HG03558 (cell line): Measurements from ENCODE around the gene FOXO1.

Source experiments
- ATAC-seq: cut with Tn5 transposase; IDR thresholded peaks from one replicate; pipeline ENCODE4 v1.9.1; 2021; ENCODE audit warnings: moderate number of reproducible peaks; ENCODE audit not compliant: unreplicated experiment; ENCODE audit errors: extremely low read depth

Gene FOXO1

DNA sequence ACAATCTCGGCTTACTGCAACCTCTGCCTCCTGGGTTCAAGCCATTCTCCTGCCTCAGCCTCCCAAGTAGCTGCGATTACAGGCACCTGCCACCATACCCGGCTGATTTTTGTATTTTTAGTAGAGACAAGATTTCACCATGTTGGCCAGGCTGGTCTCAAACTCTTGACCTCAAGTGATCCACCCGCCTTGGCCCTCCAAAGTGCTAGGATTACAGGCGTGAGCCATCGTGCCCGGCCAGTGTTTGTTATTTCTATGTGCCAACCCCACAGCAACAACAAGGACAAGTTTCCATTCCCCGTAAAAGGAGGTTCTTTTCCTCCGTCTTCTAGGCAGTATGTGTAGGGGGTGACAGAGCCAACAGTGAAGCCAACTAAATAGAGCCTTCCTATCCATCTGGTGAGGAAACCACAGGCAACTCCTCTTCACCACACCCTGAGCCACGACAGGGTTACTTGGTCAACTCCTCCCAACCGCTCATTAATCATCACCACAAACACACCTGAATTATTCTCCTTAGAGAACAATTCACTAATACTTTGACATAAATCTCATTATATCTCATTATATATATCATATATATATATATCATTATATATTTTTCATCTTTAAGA lies 25.5 kb downstream of the FOXO1 start:
- no peak for ATAC-seq

GRCh38 chr13:40640202-40640601 lies 26.2 kb downstream of the FOXO1 start:
- no peak for ATAC-seq

DNA sequence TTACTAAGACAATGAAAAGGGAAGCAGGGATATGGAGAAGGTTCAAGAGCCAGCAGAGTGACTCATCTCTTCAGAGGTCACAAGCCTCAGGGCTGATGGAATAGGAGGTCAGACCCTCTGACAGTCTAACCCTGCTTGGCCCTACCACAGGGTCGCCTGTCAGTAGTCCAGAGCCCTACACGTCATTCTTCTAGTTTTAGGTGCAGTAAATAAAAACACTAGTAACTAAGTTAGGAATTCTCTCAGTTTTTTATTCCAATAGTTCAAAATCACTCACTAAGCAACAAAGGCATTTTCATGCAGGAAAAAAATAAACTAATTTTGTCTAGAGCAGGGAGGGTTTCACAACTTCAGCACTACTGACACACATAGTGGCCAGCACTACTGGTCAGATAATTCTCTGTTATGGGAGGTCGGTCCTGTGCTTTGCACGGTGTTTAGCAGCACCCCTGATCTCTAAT lies 27.2 kb downstream of the FOXO1 start:
- ATAC-seq, result no peak

DNA sequence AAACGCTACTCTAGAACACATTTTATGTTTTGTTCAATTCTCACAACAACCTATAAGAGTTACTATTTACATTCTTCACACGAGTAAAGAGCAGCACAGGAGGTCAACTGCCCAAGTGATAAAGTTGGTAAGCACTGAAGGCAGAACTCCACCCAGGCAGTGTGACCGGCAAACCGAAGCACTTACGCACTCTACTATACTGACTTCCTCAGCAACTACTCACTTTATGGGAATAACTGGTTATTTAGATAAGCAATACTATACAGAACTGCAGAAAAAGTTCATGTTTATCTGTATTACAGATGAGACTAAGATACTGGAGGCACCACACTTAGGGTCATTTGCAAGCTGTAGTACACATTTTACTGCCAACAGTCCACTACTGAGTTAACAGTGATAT lies 28.8 kb downstream of the FOXO1 start:
- no peak for ATAC-seq

DNA sequence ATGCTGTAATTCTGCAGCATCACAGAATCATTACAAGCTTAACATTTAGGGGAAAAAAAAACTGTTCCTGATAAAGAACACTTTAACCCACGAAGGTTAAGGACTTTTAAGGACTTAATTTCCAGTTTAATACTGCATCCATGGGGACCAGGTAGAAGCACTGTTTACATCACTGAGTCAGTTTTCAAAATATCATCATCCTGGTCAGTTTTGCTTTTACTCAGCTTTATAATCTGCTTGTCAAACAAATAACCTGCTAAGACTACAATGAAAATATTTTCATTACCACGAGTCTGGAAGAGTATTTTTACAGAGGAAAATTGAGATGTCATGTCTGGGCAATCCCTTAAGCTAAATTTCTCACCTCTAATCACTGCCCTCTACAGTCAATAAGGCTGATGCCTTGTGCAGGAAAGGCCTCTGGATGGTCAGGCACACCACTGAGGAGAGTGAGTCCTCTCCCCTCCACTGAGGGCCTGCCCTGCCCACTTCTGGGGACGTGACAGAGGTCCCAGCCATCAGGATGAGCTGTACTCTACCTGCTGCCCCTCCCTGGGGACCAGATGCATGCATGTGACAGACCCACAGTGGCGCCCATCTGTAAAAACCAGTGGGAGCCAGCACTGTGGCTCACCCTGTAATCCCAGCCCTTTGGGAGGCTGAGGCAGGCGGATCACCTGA lies 31.0 kb downstream of the FOXO1 start:
- ATAC-seq, result no peak

GRCh38 chr13:40632915-40633314 lies 33.5 kb downstream of the FOXO1 start:
- ATAC-seq, result no peak

DNA sequence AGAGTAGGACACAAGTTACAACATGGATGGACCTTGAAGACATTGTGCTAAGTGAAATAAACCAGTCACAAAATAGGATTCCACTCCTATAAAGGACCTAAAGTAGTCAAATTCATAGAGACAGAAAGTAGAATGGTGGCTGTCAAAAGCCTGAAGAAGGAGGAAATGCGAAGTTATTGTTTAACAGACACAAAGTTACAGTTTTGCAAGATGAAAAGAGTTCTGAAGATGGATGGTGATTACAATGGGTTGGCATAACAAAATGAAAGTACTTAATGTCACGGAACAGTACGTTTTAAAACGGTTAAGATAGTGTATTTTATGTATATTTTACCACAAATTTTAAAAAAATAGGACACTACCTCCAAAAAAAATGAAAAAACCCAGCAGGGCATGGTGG lies 34.8 kb downstream of the FOXO1 start:
- ATAC-seq, result peak; percentile 32

- peak; percentile 54 for ATAC-seq
Measured at GRCh38 chr13:40629678-40630384, 36.6 kb downstream of the FOXO1 start.

GRCh38 chr13:40626977-40627376 lies 39.5 kb downstream of the FOXO1 start:
- no peak for ATAC-seq

- ATAC-seq, result no peak
Measured at GRCh38 chr13:40626561-40626960, 39.9 kb downstream of the FOXO1 start.

DNA sequence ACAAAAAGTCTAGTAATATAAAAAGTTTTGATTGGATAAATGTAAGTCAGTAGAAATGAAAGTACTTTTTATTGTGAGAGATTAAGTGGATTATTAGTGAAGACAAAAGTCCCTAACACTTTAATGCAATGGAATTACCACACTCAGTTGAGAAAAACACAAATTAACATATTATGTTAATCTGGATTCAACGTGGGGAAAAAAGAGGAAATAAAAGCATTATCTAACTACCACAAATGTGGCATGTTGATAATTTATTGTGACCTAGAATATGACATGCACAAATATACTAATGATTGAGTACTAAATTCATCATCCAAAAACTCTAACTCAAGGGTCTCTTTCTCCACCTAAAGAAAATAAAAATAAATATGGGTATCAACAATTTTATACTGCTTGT lies 41.5 kb downstream of the FOXO1 start:
- ATAC-seq, result no peak

GRCh38 chr13:40624383-40624782 lies 42.1 kb downstream of the FOXO1 start:
- ATAC-seq, result no peak

DNA sequence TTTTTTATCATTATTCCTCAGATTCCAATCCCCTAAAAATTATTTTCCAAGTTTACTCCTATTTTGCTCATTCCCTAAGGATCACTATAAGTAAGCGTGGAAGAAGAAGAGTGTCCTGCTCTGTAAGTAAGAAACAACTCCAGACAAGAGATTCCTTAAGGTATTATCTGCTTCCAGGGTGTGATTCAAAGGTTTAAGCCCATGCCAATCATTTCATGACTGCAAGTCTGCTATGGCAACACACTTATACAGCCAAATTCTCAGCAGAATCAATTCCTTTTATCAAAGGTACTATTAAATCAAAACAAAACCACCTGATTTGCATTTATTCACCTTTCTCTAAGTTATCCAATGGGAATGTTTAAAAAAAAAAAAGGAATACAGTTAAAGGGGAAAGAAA lies 43.7 kb downstream of the FOXO1 start:
- no peak for ATAC-seq

GRCh38 chr13:40622246-40622645 lies 44.2 kb downstream of the FOXO1 start:
- ATAC-seq, result no peak

DNA sequence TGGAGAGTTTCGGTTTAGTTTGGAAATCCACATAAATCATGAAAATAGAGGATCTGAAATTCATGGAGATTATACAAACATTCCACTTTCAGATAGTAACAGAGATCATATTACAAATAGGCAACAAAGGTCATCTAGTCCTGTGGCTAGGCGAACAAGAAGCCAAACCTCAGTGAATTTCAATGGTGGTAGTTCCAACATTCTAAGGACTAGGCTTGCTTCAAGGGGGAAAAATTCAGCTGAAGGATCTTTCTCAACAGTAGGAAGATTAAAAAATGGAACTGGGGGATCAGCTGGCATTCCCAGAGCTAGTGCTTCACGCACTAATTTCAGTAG lies 47.0 kb downstream of the FOXO1 start:
- ATAC-seq, result no peak

GRCh38 chr13:40618581-40619478 lies 47.6 kb downstream of the FOXO1 start:
- ATAC-seq, result no peak

- no peak for ATAC-seq
Measured at GRCh38 chr13:40617801-40618356, 48.6 kb downstream of the FOXO1 start.

DNA sequence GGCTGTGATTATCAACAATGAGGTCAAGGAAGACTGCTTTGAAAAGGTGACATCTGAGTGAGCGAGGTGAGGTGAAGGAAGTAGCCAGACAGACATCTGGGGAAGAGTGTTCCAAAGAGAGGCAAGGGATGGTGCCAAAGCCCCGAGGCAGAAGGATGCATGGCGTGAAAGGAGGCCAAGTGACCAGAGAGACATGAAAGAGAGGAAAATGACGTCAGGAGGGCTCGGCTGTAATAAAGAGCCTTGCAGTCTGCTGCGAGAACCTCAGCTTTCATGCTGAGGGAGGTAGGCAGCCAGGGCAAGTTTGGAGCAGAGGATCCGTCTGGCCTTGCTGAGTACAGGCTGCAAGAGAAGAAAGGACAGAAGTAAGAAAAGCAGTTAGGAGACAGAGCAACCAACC lies 50.8 kb downstream of the FOXO1 start:
- ATAC-seq, result no peak

GRCh38 chr13:40613914-40614313 lies 52.5 kb downstream of the FOXO1 start:
- no peak for ATAC-seq

DNA sequence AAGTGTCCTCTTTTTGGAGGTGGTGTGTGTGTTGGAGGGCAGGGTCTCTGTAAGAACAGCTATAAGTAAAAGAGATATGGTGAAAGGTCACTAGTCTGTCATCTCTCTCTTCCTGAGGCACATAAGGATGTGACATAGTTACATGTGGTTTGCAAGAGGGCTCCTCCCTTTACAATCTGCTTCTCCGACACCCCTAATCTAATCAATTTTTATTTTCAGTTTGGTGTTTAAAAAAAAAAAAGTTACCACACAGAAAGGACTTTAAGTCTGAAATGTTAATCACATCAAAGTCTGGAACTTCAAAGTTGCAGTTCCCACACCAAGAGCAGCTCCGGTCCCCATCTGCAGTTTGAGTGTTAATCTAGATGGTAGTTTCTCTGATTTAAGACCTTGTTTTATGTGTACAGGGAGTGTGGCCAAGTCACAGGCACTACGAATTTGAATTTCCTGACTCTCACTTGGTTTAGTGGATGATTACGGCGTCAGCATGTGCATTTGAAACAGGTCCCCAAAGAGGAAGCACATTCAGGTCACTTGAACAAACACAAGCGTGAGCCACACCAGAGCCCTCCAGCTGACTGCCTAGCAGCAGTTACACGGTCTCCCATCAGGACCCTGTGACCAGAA lies 53.1 kb downstream of the FOXO1 start:
- peak; percentile 74 for ATAC-seq
